K562 (cell line): ENCODE data around the gene LIMCH1. TPM values are rescaled to one million over a fixed set of nuclear protein-coding genes. Genes with fewer than 3 reads are reported as not detected.

Experiments used
- ATAC-seq: fragments of 200-7000 bp; cut with Tn5 transposase; 3 replicates; pipeline ENCODE4 v1.9.1; 2020; ENCODE audit warnings: moderate library complexity
- BruUV-seq: library from RNA; stranded (reverse); fragments of 400-500 nt; replicated peaks from 2 replicates; lab custom pipeline; 2021; lab: Mats Ljungman, UMichigan
- CTCF ChIA-PET: fragments of 300-600 bp; formaldehyde crosslinking; extraction: SDS; loops from one replicate; lab custom pipeline; 2021; ENCODE audit warnings: low intra/inter-chr PET ratio; lab: Yijun Ruan, JAX
- POLR2A ChIA-PET: fragments of 300-600, 350-650 bp; sonication (Branson Sonifier 250); formaldehyde crosslinking; extraction: SDS; loops from one replicate; lab custom pipeline; 2021; ENCODE audit warnings: antibody characterized with exemption, inconsistent platforms; lab: Yijun Ruan, JAX
- DNase-seq, 4 experiments: peaks; one replicate each; pipeline versions ENCODE4 v3.0.0 to v3.0.0-alpha.2; 2011 to 2018; ENCODE audit warnings: low spot score in 3 of 4, mixed read lengths in 3 of 4; ENCODE audit errors: extremely low read depth in 1 of 4
- FAIRE-seq: peaks from 2 replicates; lab custom pipeline; 2011; peaks lifted over from hg19 to GRCh38; lab: Jason Lieb, UNC
- H2AFZ ChIP-seq: 2 replicates; pipeline ENCODE4 v1.6.0; 2011; ENCODE audit warnings: low read depth, low read length, control low read depth, inconsistent platforms
- H3K27ac ChIP-seq: fragments of 200-600 bp; 3 replicates; pipeline ENCODE4 v1.8.0; 2011; ENCODE audit warnings: low read depth, mild to moderate bottlenecking, control low read depth, inconsistent platforms, low read length, moderate library complexity, mixed read lengths; ENCODE audit errors: extremely low read depth
- H3K27me3 ChIP-seq, 2 experiments: fragments of 300-600 bp in 1 of 2; 2 replicates in 1 of 2; 3 replicates in 1 of 2; pipeline versions ENCODE4 v1.6.0 to v1.8.0; 2011; ENCODE audit warnings: inconsistent platforms in 2 of 2, low read length in 2 of 2, mild to moderate bottlenecking in 1 of 2, mixed read lengths in 1 of 2, moderate library complexity in 1 of 2; ENCODE audit not compliant: control insufficient read depth in 2 of 2, insufficient read depth in 2 of 2
- H3K36me3 ChIP-seq: fragments of 300-600 bp; 3 replicates; pipeline ENCODE4 v1.8.0; 2011; ENCODE audit warnings: mild to moderate bottlenecking, low read length, inconsistent platforms; ENCODE audit not compliant: control insufficient read depth, insufficient read depth
- H3K4me1 ChIP-seq, 2 experiments: fragments of 200-600 bp in 1 of 2; replicated peaks in 1 of 2; 2 replicates in 1 of 2; 3 replicates in 1 of 2; pipeline versions ENCODE4 v1.5.1 to v1.8.0; 2011; ENCODE audit warnings: inconsistent platforms in 2 of 2, low read length in 2 of 2, mild to moderate bottlenecking in 1 of 2, mixed read lengths in 1 of 2, moderate library complexity in 1 of 2; ENCODE audit not compliant: control insufficient read depth in 2 of 2, insufficient read depth in 2 of 2
- H3K4me2 ChIP-seq: 2 replicates; pipeline ENCODE4 v1.6.1; 2011; ENCODE audit warnings: low read length, control low read depth, inconsistent platforms, mixed read lengths; ENCODE audit not compliant: insufficient read depth
- H3K4me3 ChIP-seq: fragments of 200-600 bp; sonication (generic), shearing (Covaris generic); 2 replicates; pipeline ENCODE4 v1.5.1; 2016; ENCODE audit warnings: control low read depth, inconsistent platforms
- H3K79me2 ChIP-seq: fragments of 200-600 bp; 3 replicates; pipeline ENCODE4 v1.8.0; 2011; ENCODE audit warnings: low read length, inconsistent platforms; ENCODE audit not compliant: control insufficient read depth, insufficient read depth
- H3K9ac ChIP-seq, 2 experiments: 2 replicates each; pipeline versions ENCODE4 v1.6.0 to v1.6.1; 2011; ENCODE audit warnings: low read depth in 2 of 2, low read length in 2 of 2, control low read depth in 1 of 2, inconsistent platforms in 1 of 2, mild to moderate bottlenecking in 1 of 2, mixed read lengths in 1 of 2; ENCODE audit not compliant: insufficient read depth in 1 of 2
- H3K9me1 ChIP-seq: one replicate; pipeline ENCODE4 v1.6.0; 2011; ENCODE audit warnings: inconsistent platforms, mild to moderate bottlenecking, low read length, moderate library complexity; ENCODE audit not compliant: control insufficient read depth, insufficient read depth
- H3K9me3 ChIP-seq: replicated peaks from 2 replicates; pipeline ENCODE4 v1.5.1; 2011; ENCODE audit warnings: low read depth, low read length, inconsistent platforms; ENCODE audit not compliant: control insufficient read depth, insufficient read depth
- H4K20me1 ChIP-seq: replicated peaks from 2 replicates; pipeline ENCODE4 v1.6.1; 2011; ENCODE audit warnings: low read length, inconsistent platforms, mixed read lengths; ENCODE audit not compliant: control insufficient read depth, insufficient read depth
- CBX8 ChIP-seq: fragments of 200-600 bp; sonication (generic); IDR thresholded peaks from 2 replicates; pipeline ENCODE4 v1.6.1; 2012; ENCODE audit warnings: borderline replicate concordance, mixed run types, low read depth, mild to moderate bottlenecking, moderate library complexity, mixed read lengths, low read length, control low read depth, inconsistent platforms; ENCODE audit not compliant: poor library complexity, severe bottlenecking; ENCODE audit errors: extremely low read depth
- E2F5 ChIP-seq: sonication (generic); formaldehyde crosslinking; IDR thresholded peaks from 2 replicates; pipeline ENCODE4 v1.8.0; 2022; ENCODE audit warnings: mild to moderate bottlenecking, missing genetic modification reagents
- HEY1 ChIP-seq: fragments of 250-450 bp; sonication (Bioruptor Pico); IDR thresholded peaks from 2 replicates; pipeline ENCODE4 v1.5.0; 2020; ENCODE audit warnings: mild to moderate bottlenecking, moderate library complexity, borderline replicate concordance
- HNRNPL ChIP-seq: fragments of 200-400 bp; formaldehyde crosslinking; IDR thresholded peaks from 2 replicates; pipeline ENCODE4 v1.6.1; 2017; ENCODE audit warnings: low read depth, mild to moderate bottlenecking, low read length
- TEAD2 ChIP-seq: fragments of 450-650 bp; IDR thresholded peaks from 2 replicates; pipeline ENCODE4 v1.6.1; 2016; ENCODE audit warnings: missing genetic modification characterization, control low read depth, missing compliant biosample characterization
- U2AF2 ChIP-seq: fragments of 200-400 bp; formaldehyde crosslinking; optimal IDR thresholded peaks from 2 replicates; pipeline ENCODE3; 2017; ENCODE audit warnings: low read depth, mild to moderate bottlenecking, low read length
- ZBTB11 ChIP-seq, 3 experiments: fragments of 200-800 bp in 1 of 3; fragments of 250-450 bp in 1 of 3; fragments of 450-650 bp in 1 of 3; sonication (Bioruptor Pico) in 1 of 3; sonication (Bioruptor generic) in 1 of 3; formaldehyde crosslinking in 1 of 3; IDR thresholded peaks; 2 replicates each; pipeline versions ENCODE4 v1.6.1 to v1.8.0; 2016 to 2022; ENCODE audit warnings: mild to moderate bottlenecking in 2 of 3, missing genetic modification characterization in 2 of 3, missing compliant biosample characterization in 1 of 3, moderate library complexity in 1 of 3
- WGBS: fragments of 100-300 bp; shearing (Covaris generic); methylation state at CpG from one replicate; pipeline ENCODE4 v1.1.6; 2016; ENCODE audit warnings: low coverage, mixed read lengths; ENCODE audit not compliant: insufficient coverage; ENCODE audit errors: missing lambda C conversion rate; 5-methylcytosine and 5-hydroxymethylcytosine counted together
- in situ Hi-C: fragments of 300-500 bp; cut with MboI; formaldehyde crosslinking; loops from 4 replicates; pipeline ENCODE4 v1.15.0; 2018; ENCODE audit warnings: inconsistent platforms, mixed read lengths
- intact Hi-C: fragments of 100-400 bp; cut with micrococcal nuclease; formaldehyde crosslinking; loops from 2 replicates; pipeline ENCODE4 v1.14.2; 2022
- polyA plus RNA-seq, 8 experiments: library from polyadenylated mRNA; depleted of rRNA in 4 of 8; stranded (reverse) in 5 of 8; unstranded in 3 of 8; fragments of >200 nt; fragmentation: Nextera tagmentation in 2 of 8; fragmentation: Illumina TruSeq in 1 of 8; extraction: Ambion mirVana in 2 of 8; extraction: Trizol in 1 of 8; gene quantifications; 2 replicates each; pipeline versions ENCODE4 v1.2.1 to v1.2.3, GENCODE V29; 2011 to 2014; ENCODE audit warnings: inconsistent platforms in 1 of 8, missing spikeins in 1 of 8
- total RNA-seq, 7 experiments: library from RNA; depleted of rRNA in 6 of 7; stranded (reverse); fragments of >200 nt in 6 of 7; fragmentation: Illumina TruSeq in 2 of 7; extraction: Trizol in 2 of 7; gene quantifications; 2 replicates each; pipeline versions ENCODE4 v1.2.1 to v1.2.3, GENCODE V29; 2011 to 2021; ENCODE audit warnings: low replicate concordance in 1 of 7

LIMCH1 gene
- total and polyA plus RNA-seq, 9 of the 15 experiments (the other 6 are each of a cell fraction or from before 2014, with no cell fraction given), result 0.35 TPM; not detected in 8

- TF ChIP-seq ZBTB11 (CRISPR knock-in tag; IDR thresholded peaks at IDR 0.05), result no peak
- TF ChIP-seq TEAD2 (tag), result no peak
- TF ChIP-seq HEY1 (CRISPR knock-in tag), result no peak
- TF ChIP-seq HNRNPL, result no peak
Observed at GRCh38 chr4:41633321-41633720, 95.4 kb downstream of the LIMCH1 start (continued).

- ATAC-seq (no peak), DNase-seq (no peak), FAIRE-seq (no peak)
- intact Hi-C loops (no loop called here), in situ Hi-C loops (no loop called here)
- Histone ChIP-seq H3K9me3 (no peaks in the 10 kb centered on the region), H2AFZ (no peak overlapping the region), H3K4me2 (no peak overlapping the region), H3K4me3 (no peak overlapping the region), H3K4me1 (no peaks in the 10 kb centered on the region), H3K27me3 (no peaks in the 10 kb centered on the region), H3K9me1 (no peaks in the 10 kb centered on the region), H3K79me2 (no peaks in the 10 kb centered on the region), H3K36me3 (no peaks in the 10 kb centered on the region), H4K20me1 (no peaks in the 10 kb centered on the region), H3K27ac (no peak overlapping the region), H3K9ac (no peak overlapping the region)
- POLR2A ChIA-PET, result no interaction called here
- no TSS peak for BruUV-seq
- 0% methylated on average over 3 of the region's 3 CpGs for WGBS
- TF ChIP-seq U2AF2 (no peak), E2F5 (CRISPR knock-in tag) (no peak), CBX8 (no peak)
- CTCF ChIA-PET, result no interaction called here
Observed at GRCh38 chr4:41635441-41635840, 97.5 kb downstream of the LIMCH1 start.
